H54 (cell line): ENCODE measurements around the gene OR8B3.
"Not testable (repeated sequence)": the region's sequence is repeated elsewhere in the genome, so short reads cannot be mapped to it uniquely, and the experiment has no call there.

ENCODE experiments used
- DNase-seq: peaks from one replicate; pipeline ENCODE4 v3.0.0; 2011; ENCODE audit warnings: low spot score, mixed read lengths; ENCODE audit not compliant: insufficient read length
- FAIRE-seq: peaks from 3 replicates; lab custom pipeline; 2011; peaks lifted over from hg19 to GRCh38; lab: Jason Lieb, UNC
- POLR2A ChIP-seq: IDR thresholded peaks from 2 replicates; pipeline ENCODE4 v1.6.1; 2011; ENCODE audit warnings: low read depth, mild to moderate bottlenecking, low read length

The OR8B3 gene

GRCh38 chr11:124405581-124405980 lies 6.8 kb upstream of the OR8B3 start:
- TF ChIP-seq POLR2A: no peak
- DNase-seq: no peak
- no peak for FAIRE-seq

GRCh38 chr11:124403186-124403585 lies 4.4 kb upstream of the OR8B3 start:
- DNase-seq, FAIRE-seq: not testable (repeated sequence)

- DNase-seq (peak; percentile 31), FAIRE-seq (no peak)
- no peak for TF ChIP-seq POLR2A
Observed at GRCh38 chr11:124402326-124402922, 3.6 kb upstream of the OR8B3 start.

GRCh38 chr11:124396847-124397246 lies 2.0 kb downstream of the OR8B3 start:
- not testable (repeated sequence) for FAIRE-seq

DNA sequence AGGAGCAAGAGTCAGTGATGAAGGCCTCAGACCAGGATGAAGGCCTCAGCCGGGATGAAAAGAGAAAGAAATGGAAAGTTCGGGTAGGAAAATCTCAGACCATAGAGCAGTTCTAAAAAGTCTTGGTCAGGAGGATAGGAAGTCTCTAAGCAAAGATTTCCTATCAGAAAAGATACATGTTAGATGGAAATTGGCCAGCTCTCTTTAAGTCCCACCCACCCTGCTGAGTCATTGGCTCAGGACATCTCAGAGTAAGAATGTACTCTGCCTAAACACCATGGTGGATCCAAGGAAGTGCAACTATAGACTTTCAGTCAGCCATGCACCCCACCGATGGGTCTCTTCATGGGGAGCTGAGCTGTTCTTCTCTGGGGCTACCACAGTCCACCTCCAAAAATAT lies 4.4 kb downstream of the OR8B3 start:
- TF ChIP-seq POLR2A: no peak
- DNase-seq: no peak
- FAIRE-seq: no peak

More at GRCh38 chr11:124396847-124397246, 2.0 kb downstream of the OR8B3 start:
- DNase-seq: not testable (repeated sequence)

DNA sequence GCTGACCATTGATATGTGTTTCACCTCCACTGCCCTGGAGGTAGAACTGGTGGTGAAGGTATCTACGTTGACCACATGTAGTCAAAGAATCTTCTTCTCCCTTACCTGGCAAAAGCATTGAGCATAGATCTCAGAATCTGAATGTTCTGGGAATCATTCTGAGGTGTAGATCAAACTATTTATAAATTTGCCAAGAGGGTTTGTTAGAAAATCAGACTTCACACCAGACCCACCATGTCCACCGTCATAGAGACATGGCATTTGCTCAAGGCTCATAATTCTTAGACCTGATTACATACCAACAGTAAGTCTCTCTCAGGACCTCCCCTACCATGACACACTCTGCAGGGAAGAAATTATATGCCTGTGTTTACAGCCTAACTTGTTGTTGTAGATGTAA lies 14.4 kb downstream of the OR8B3 start, which contains the start of gene OR8B2:
Gene OR8B2 (minus strand): TSS at position 101 of the 400 bp plus-strand sequence. CDS start 1,156 bp downstream, outside the sequence.
- no peak for FAIRE-seq
- TF ChIP-seq POLR2A: no peak
- no peak for DNase-seq

GRCh38 chr11:124382857-124383256 lies 16.0 kb downstream of the OR8B3 start:
- FAIRE-seq, DNase-seq: not testable (repeated sequence)

DNA sequence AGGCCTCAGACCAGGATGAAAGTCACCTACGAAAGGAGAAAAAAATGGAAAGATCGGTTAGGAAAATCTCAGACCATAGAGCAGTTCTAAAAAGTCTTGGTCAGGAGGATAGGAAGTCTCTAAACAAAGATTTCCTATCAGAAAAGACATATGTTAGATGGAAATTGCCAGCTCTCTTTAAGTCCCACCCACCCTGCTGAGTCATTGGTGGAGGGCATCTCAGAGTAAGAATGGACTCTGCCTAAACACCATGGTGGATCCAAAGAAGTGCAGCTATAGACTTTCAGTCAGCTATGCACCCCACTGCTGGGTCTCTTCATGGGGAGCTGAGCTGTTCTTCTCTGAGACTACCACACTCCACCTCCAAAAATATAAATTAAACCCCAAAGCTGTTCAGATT lies 18.2 kb downstream of the OR8B3 start:
- no peak for TF ChIP-seq POLR2A
- DNase-seq (no peak), FAIRE-seq (no peak)

GRCh38 chr11:124376280-124376679 lies 22.5 kb downstream of the OR8B3 start:
- no peak for TF ChIP-seq POLR2A
- no peak for FAIRE-seq
- no peak for DNase-seq

DNA sequence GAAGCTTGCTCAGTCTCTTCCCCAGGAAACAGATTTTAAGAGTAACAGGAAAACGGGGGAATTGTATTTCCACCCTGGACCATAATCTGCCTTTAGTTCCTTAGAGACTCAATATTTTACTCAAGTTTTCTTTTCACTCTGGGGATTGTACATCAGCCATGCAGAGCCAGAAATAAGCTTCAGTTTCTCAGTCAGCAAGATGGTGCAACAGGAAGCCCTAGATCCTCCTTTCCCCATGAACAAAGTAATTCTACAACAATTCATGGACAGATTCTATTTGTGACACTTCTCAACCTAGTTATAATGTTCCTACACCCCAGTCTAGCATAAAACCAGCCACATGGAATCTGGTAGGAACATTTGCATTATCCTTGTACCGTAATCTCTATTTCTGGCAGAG lies 39.3 kb downstream of the OR8B3 start:
- DNase-seq (no peak), FAIRE-seq (no peak)
- TF ChIP-seq POLR2A: no peak

GRCh38 chr11:124346311-124346955 lies 52.4 kb downstream of the OR8B3 start:
- FAIRE-seq: no peak
- TF ChIP-seq POLR2A: no peak
- no peak for DNase-seq
